Esophagus muscularis mucosa (tissue), 3 donors: ENCODE results near the gene TINCR.

Experiments
- CTCF ChIP-seq, 3 experiments: fragments of 200-600 bp in 2 of 3; fragments of 450-650 bp in 1 of 3; sonication (generic) in 2 of 3; IDR thresholded peaks; one replicate each; pipeline ENCODE4 v1.5.1; 2017 to 2019; ENCODE audit warnings: antibody characterized with exemption in 3 of 3, mild to moderate bottlenecking in 2 of 3, moderate library complexity in 1 of 3
- POLR2A ChIP-seq: fragments of 450-650 bp; IDR thresholded peaks from one replicate; pipeline ENCODE4 v1.6.1; 2017; ENCODE audit warnings: antibody characterized with exemption, moderate library complexity, mild to moderate bottlenecking, low read depth

- no peak for TF ChIP-seq CTCF (IDR thresholded peaks at IDR 0.05)
- TF ChIP-seq POLR2A: no peak
Measured at GRCh38 chr19:5579697-5580096, 11.9 kb upstream of the TINCR start.
